Skeletal muscle satellite cell (primary cell): Measurements from ENCODE around the gene ATN1.

ENCODE experiments used
- H3K27me3 ChIP-seq: 2 replicates; pipeline ENCODE4 v1.7.0; 2013; ENCODE audit warnings: low read length; ENCODE audit not compliant: control insufficient read depth, insufficient read depth
- H3K36me3 ChIP-seq: 2 replicates; pipeline ENCODE4 v1.7.0; 2013; ENCODE audit warnings: mild to moderate bottlenecking, control low read depth, low read length; ENCODE audit not compliant: insufficient read depth
- H3K4me1 ChIP-seq: 2 replicates; pipeline ENCODE4 v1.7.0; 2013; ENCODE audit warnings: low read length; ENCODE audit not compliant: control insufficient read depth, insufficient read depth
- H3K4me2 ChIP-seq: 2 replicates; pipeline ENCODE4 v1.7.0; 2013; ENCODE audit warnings: mild to moderate bottlenecking, low read length
- H3K4me3 ChIP-seq: 2 replicates; pipeline ENCODE4 v1.7.0; 2013; ENCODE audit warnings: low read length
- H3K9ac ChIP-seq: 2 replicates; pipeline ENCODE4 v1.7.0; 2013; ENCODE audit warnings: mild to moderate bottlenecking, low read depth, low read length, moderate library complexity
- H3K9me3 ChIP-seq: replicated peaks from 2 replicates; pipeline ENCODE4 v1.7.0; 2013; ENCODE audit warnings: mild to moderate bottlenecking, control low read depth, low read length

Gene ATN1

DNA sequence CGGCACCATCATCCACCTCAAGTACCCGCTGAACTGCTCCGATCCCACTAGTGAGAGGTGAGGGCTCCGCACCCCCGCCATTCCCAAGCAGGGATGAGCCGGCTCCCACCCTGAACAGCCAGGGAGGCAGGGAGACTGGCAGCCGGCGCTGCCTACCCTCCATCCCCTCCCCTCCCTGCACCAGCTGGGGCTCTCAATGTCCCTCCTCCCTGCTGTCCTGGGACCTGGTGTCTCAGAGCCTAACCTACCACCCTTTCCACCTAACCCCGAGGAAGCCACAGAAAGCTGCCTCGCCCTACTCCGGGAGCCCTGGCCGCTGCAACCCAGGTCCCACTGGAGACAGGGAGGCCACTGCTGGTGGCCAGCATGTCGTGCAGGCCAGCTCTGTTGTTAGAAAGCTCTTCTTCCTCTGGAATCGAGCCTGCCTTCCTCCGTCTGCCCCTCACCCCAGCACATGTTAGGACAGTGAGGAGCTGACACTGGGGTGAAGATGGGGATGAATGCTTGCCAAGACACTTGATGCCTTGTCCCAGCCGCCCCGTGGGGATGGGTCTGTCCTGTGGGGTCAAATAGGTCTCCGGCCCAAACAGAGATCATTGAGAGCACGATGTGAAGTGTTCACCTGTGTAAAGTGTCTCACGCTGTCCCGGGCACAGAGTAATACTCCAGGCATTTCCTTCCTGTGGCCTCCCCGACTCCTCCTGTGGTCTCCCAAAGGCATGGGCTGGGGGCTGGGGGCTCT, 24.5 kb downstream of the ATN1 start:
- Histone ChIP-seq H3K4me2 (no peak overlapping the region), H3K9me3 (no peaks in the 10 kb centered on the region), H3K4me1 (no peaks in the 10 kb centered on the region), H3K9ac (no peak overlapping the region), H3K27me3 (no peaks in the 10 kb centered on the region), H3K36me3 (no peaks in the 10 kb centered on the region), H3K4me3 (no peak overlapping the region)

DNA sequence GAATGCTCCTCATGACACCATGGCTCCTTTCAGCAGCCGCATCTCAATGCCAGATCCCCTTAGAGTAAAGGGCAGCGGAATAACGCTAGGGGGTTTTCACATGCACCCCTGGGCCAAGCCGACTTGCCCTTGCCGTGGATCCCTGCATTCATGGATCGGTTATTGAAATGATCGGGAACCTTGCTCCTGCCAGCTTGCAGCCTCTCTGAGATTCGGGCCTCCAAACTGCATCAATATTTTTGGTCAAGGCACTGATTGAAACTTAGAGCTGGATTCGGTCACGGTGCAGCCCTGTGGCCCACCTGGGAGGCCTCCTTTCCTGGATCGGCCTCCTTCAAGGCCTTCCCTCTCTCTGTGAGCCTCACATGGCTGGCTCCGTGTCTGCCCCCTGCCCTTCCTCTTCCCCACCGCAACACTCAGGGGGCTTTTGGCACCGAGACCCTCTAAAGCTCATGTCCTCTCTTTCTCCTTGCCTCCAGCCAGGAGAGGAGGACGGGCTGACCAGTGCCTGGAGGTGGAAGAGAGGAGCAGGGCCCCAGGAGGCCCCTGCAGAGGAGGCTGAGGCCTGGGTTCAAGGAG, 25.2 kb downstream of the ATN1 start:
- Histone ChIP-seq H3K27me3 (no peaks in the 10 kb centered on the region), H3K4me2 (no peak overlapping the region), H3K9me3 (no peaks in the 10 kb centered on the region), H3K4me3 (no peak overlapping the region), H3K4me1 (no peaks in the 10 kb centered on the region), H3K9ac (no peak overlapping the region), H3K36me3 (no peaks in the 10 kb centered on the region)

- Histone ChIP-seq H3K27me3 (no peaks in the 10 kb centered on the region), H3K4me3 (no peak overlapping the region), H3K4me1 (no peaks in the 10 kb centered on the region), H3K36me3 (no peaks in the 10 kb centered on the region), H3K9me3 (no peaks in the 10 kb centered on the region), H3K4me2 (no peak overlapping the region), H3K9ac (no peak overlapping the region)
Measured at GRCh38 chr12:6953442-6954315, 25.9 kb downstream of the ATN1 start.

DNA sequence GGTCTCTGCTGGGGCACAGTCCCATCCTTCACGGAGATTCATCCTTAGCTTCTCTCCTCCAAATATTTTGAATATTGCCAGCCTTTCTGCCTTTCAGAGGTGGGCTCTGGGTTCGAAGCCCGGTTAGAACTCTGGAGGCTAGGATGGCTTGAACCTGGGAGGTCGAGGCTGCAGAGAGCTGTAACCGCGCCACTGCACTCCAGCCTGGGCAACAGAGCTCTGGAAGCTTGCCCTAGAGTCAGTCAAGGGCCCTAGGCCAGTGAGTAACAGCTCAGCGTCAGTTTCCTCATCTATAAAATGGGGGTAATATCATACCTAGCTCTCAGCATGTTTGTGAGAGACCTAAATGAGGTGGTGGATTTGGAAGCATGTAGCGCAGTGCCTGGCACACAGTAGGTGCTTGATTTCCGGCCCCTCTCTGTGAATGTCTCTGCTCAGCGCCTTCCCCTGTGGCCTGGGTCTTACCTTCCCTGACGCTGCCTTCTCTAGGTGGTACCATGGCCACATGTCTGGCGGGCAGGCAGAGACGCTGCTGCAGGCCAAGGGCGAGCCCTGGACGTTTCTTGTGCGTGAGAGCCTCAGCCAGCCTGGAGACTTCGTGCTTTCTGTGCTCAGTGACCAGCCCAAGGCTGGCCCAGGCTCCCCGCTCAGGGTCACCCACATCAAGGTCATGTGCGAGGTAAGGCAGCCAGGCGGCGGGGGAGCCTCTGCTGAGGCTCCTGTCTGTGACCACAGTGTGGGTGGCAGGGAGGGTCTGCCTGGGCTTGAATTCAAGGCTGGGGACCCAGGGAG, 26.8 kb downstream of the ATN1 start:
- Histone ChIP-seq H3K4me1 (no peaks in the 10 kb centered on the region), H3K27me3 (no peaks in the 10 kb centered on the region), H3K4me3 (no peak overlapping the region)

GRCh38 chr12:6955108-6956020, 27.6 kb downstream of the ATN1 start:
- H3K9ac ChIP-seq: no peak overlapping the region
- no peaks in the 10 kb centered on the region for H3K9me3 ChIP-seq
- no peaks in the 10 kb centered on the region for H3K27me3 ChIP-seq
- H3K4me2 ChIP-seq: no peak overlapping the region
- peaks cover under 1% of the 10 kb centered on the region for H3K4me1 ChIP-seq
- H3K4me3 ChIP-seq: no peak overlapping the region
- no peaks in the 10 kb centered on the region for H3K36me3 ChIP-seq

More for the DNA sequence above, 26.8 kb downstream of the ATN1 start:
- no peak overlapping the region for H3K9ac ChIP-seq
- H3K4me2 ChIP-seq: no peak overlapping the region
- H3K9me3 ChIP-seq: no peaks in the 10 kb centered on the region
- H3K36me3 ChIP-seq: no peaks in the 10 kb centered on the region

DNA sequence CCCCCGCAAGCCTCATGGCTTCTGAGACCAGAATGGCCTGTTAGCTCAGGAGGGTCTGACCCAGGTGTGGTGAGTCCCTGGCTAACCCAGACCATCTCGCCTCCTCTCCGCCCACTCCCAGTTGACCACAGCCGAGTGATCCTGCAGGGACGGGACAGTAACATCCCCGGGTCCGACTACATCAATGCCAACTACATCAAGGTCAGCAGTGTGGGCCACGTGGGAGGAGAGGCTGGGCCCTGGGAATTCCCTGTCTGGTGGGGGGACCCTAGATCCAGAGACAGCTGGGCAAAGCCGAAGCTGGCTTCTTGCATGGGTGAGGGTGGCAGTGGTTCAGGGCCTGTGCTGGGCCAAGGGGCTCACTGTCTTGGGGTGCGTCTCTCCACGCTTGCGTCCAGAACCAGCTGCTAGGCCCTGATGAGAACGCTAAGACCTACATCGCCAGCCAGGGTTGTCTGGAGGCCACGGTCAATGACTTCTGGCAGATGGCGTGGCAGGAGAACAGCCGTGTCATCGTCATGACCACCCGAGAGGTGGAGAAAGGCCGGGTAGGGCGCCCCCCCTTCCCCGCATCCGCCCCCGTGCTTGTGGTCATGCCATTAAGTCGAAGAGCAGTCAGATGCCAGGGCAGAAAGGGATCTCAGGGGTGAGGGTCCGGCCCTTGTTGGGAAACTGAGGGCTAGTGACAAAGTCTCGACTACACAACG, 28.4 kb downstream of the ATN1 start:
- Histone ChIP-seq H3K4me1 (peaks cover 8% of the 10 kb centered on the region), H3K36me3 (no peaks in the 10 kb centered on the region), H3K27me3 (no peaks in the 10 kb centered on the region), H3K9ac (no peak overlapping the region), H3K4me2 (no peak overlapping the region), H3K9me3 (no peaks in the 10 kb centered on the region), H3K4me3 (no peak overlapping the region)

- Histone ChIP-seq H3K4me1 (peaks cover 19% of the 10 kb centered on the region), H3K36me3 (no peaks in the 10 kb centered on the region), H3K9ac (no peak overlapping the region), H3K4me3 (no peak overlapping the region), H3K9me3 (no peaks in the 10 kb centered on the region), H3K4me2 (no peak overlapping the region), H3K27me3 (no peaks in the 10 kb centered on the region)
Measured at GRCh38 chr12:6957151-6957701, 29.5 kb downstream of the ATN1 start.

DNA sequence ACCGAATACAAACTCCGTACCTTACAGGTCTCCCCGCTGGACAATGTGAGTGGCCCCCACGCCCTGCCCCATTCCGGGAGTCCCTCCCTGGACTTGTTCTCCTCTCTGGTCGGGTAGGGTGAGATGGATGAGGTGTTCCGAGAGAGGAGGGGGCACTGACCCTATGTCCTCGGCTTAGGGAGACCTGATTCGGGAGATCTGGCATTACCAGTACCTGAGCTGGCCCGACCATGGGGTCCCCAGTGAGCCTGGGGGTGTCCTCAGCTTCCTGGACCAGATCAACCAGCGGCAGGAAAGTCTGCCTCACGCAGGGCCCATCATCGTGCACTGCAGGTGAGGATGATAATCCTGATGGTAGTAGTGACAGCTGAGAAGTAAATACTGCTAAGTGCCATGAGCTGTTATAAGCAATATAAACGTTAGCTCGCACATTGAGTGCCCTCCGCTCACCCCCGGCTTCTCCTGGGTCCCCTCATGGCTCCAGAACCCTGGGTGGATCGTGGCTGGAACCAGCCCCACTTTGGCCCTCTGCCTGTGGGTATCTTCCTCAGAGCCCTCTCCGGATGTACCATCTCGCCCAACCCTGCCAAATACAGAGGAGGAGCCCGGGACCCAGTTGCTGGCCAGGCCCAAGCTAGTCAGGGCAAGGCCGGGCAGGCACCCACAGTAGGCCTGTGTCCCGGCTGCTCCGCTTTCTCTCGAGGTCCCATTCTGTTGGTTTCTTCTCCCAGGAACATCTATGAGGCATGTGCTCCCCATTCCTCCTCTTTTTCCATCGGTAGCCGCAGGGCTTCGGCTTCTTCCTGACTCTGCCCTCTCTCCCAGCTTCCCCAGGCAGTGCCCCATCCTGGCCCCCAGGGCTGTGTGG, 30.2 kb downstream of the ATN1 start:
- no peaks in the 10 kb centered on the region for H3K36me3 ChIP-seq
- no peak overlapping the region for H3K9ac ChIP-seq
- no peaks in the 10 kb centered on the region for H3K27me3 ChIP-seq
- no peak overlapping the region for H3K4me2 ChIP-seq
- H3K9me3 ChIP-seq: no peaks in the 10 kb centered on the region
- H3K4me3 ChIP-seq: no peak overlapping the region
- peaks cover 22% of the 10 kb centered on the region for H3K4me1 ChIP-seq

- no peaks in the 10 kb centered on the region for H3K27me3 ChIP-seq
- H3K4me1 ChIP-seq: peaks cover 22% of the 10 kb centered on the region
- no peaks in the 10 kb centered on the region for H3K9me3 ChIP-seq
- no peak overlapping the region for H3K9ac ChIP-seq
- no peaks in the 10 kb centered on the region for H3K36me3 ChIP-seq
- H3K4me3 ChIP-seq: no peak overlapping the region
- no peak overlapping the region for H3K4me2 ChIP-seq
Measured at GRCh38 chr12:6958609-6959057, 30.9 kb downstream of the ATN1 start.
